Effector CD4-positive, alpha-beta T cell (primary cell): ENCODE results near the gene ACSM5.
"Not testable (repeated sequence)": the region's sequence is repeated elsewhere in the genome, so short reads cannot be mapped to it uniquely, and the experiment has no call there.

Experiments used
- DNase-seq: peaks from one replicate; pipeline ENCODE4 v3.0.0-alpha.2; 2020

The ACSM5 gene

GRCh38 chr16:20401066-20401465 is 8.3 kb upstream of the ACSM5 start:
- no peak for DNase-seq

GRCh38 chr16:20401475-20402016 is 7.8 kb upstream of the ACSM5 start:
- no peak for DNase-seq

- no peak for DNase-seq
Measured at GRCh38 chr16:20402651-20403050, 6.7 kb upstream of the ACSM5 start.

GRCh38 chr16:20404637-20405036 is 4.7 kb upstream of the ACSM5 start, which contains the start of gene PDILT:
TSS of gene PDILT (minus strand) at chr16:20404737. CDS start at chr16:20399300, 5,437 bp downstream.
- no peak for DNase-seq

- DNase-seq, result no peak
Measured at GRCh38 chr16:20410121-20410723, 888 bp downstream of the ACSM5 start.

GRCh38 chr16:20411055-20411454 is 1.7 kb downstream of the ACSM5 start:
- DNase-seq, result no peak

- no peak for DNase-seq
Measured at GRCh38 chr16:20415541-20415940, 6.2 kb downstream of the ACSM5 start.

- not testable (repeated sequence) for DNase-seq
Measured at GRCh38 chr16:20419093-20419492, 9.8 kb downstream of the ACSM5 start.

- not testable (repeated sequence) for DNase-seq
Measured at GRCh38 chr16:20421748-20422147, 12.4 kb downstream of the ACSM5 start.

- DNase-seq, result not testable (repeated sequence)
Measured at GRCh38 chr16:20423772-20424128, 14.4 kb downstream of the ACSM5 start.

GRCh38 chr16:20424129-20424866 is 15.0 kb downstream of the ACSM5 start:
- DNase-seq, result no peak

GRCh38 chr16:20427401-20427797 is 18.1 kb downstream of the ACSM5 start:
- DNase-seq, result not testable (repeated sequence)

- DNase-seq, result not testable (repeated sequence)
Measured at GRCh38 chr16:20429499-20429898, 20.2 kb downstream of the ACSM5 start.

- DNase-seq, result not testable (repeated sequence)
Measured at GRCh38 chr16:20430480-20430879, 21.1 kb downstream of the ACSM5 start.

GRCh38 chr16:20430948-20431347 is 21.6 kb downstream of the ACSM5 start:
- DNase-seq, result no peak

GRCh38 chr16:20438950-20439349 is 29.6 kb downstream of the ACSM5 start:
- not testable (repeated sequence) for DNase-seq

GRCh38 chr16:20439820-20440231 is 30.5 kb downstream of the ACSM5 start:
- not testable (repeated sequence) for DNase-seq

GRCh38 chr16:20440731-20441130 is 31.4 kb downstream of the ACSM5 start:
- not testable (repeated sequence) for DNase-seq

- DNase-seq, result no peak
Measured at GRCh38 chr16:20441191-20441590, 31.9 kb downstream of the ACSM5 start.

- DNase-seq, result not testable (repeated sequence)
Measured at GRCh38 chr16:20441859-20442258, 32.5 kb downstream of the ACSM5 start.

GRCh38 chr16:20446652-20447393 is 37.5 kb downstream of the ACSM5 start:
- not testable (repeated sequence) for DNase-seq

GRCh38 chr16:20451364-20451763 is 42.0 kb downstream of the ACSM5 start, which contains the start of gene ACSM2A:
TSS of gene ACSM2A (plus strand) at chr16:20451521. CDS start at chr16:20460115, 8,594 bp downstream.
- DNase-seq, result not testable (repeated sequence)

- not testable (repeated sequence) for DNase-seq
Measured at GRCh38 chr16:20453633-20454032, 44.3 kb downstream of the ACSM5 start.
